AG20443 (cell line): ENCODE data around the gene TSPEAR.

ENCODE experiments used
- DNase-seq: peaks from one replicate; pipeline ENCODE4 v3.0.0; 2012; ENCODE audit warnings: low spot score, mixed read lengths

TSPEAR gene

GRCh38 chr21:44515359-44516165 lies 195.8 kb downstream of the TSPEAR start:
- no peak for DNase-seq

- no peak for DNase-seq
Observed at GRCh38 chr21:44514746-44515358, 196.5 kb downstream of the TSPEAR start.

GRCh38 chr21:44514218-44514520 lies 197.2 kb downstream of the TSPEAR start:
- no peak for DNase-seq

GRCh38 chr21:44513389-44514217 lies 197.8 kb downstream of the TSPEAR start:
- no peak for DNase-seq

GRCh38 chr21:44512496-44513388 lies 198.6 kb downstream of the TSPEAR start:
- DNase-seq = no peak

- DNase-seq = no peak
Observed at GRCh38 chr21:44511938-44512275, 199.5 kb downstream of the TSPEAR start.

GRCh38 chr21:44511219-44511937 lies 200.0 kb downstream of the TSPEAR start:
- DNase-seq = no peak

GRCh38 chr21:44510508-44511218 lies 200.7 kb downstream of the TSPEAR start:
- DNase-seq = peak; percentile 74

GRCh38 chr21:44510109-44510507 lies 201.3 kb downstream of the TSPEAR start:
- DNase-seq = no peak

GRCh38 chr21:44509539-44509938 lies 201.8 kb downstream of the TSPEAR start:
- DNase-seq = peak; percentile 45

- no peak for DNase-seq
Observed at GRCh38 chr21:44508711-44509445, 202.5 kb downstream of the TSPEAR start.

GRCh38 chr21:44508426-44508710 lies 203.0 kb downstream of the TSPEAR start:
- no peak for DNase-seq

- DNase-seq = no peak
Observed at GRCh38 chr21:44507673-44508425, 203.5 kb downstream of the TSPEAR start.

GRCh38 chr21:44506279-44507255 lies 204.8 kb downstream of the TSPEAR start:
- DNase-seq = no peak

GRCh38 chr21:44505673-44506278 lies 205.6 kb downstream of the TSPEAR start:
- DNase-seq = no peak

- no peak for DNase-seq
Observed at GRCh38 chr21:44503901-44504399, 207.4 kb downstream of the TSPEAR start.
